HepG2 (cell line): ENCODE data around the gene ATG3. TPM values are rescaled to one million over a fixed set of nuclear protein-coding genes. Genes with fewer than 3 reads are reported as not detected.

ENCODE experiments used
- ATAC-seq: fragments of 200-7000 bp; cut with Tn5 transposase; 3 replicates; pipeline ENCODE4 v1.9.1; 2020; ENCODE audit warnings: mild to moderate bottlenecking, moderate library complexity
- BruUV-seq: library from RNA; stranded (reverse); fragments of 400-500 nt; replicated peaks from 2 replicates; lab custom pipeline; 2021; lab: Mats Ljungman, UMichigan
- CTCF ChIA-PET: fragments of 300-600 bp; formaldehyde crosslinking; extraction: SDS; loops from one replicate; lab custom pipeline; 2021; ENCODE audit warnings: low total read pairs, inconsistent platforms, low intra/inter-chr PET ratio; lab: Yijun Ruan, JAX
- POLR2A ChIA-PET: fragments of 350-600 bp; sonication (Branson Sonifier 250); formaldehyde crosslinking; loops from one replicate; lab custom pipeline; 2020; ENCODE audit warnings: antibody characterized with exemption, inconsistent platforms; lab: Yijun Ruan, JAX
- DNase-seq: peaks from one replicate; pipeline ENCODE4 v3.0.0-alpha.2; 2015; ENCODE audit warnings: low spot score
- FAIRE-seq: peaks from 3 replicates; lab custom pipeline; 2011; peaks lifted over from hg19 to GRCh38; lab: Jason Lieb, UNC
- H2AFZ ChIP-seq: one replicate; pipeline ENCODE4 v1.6.1; 2011; ENCODE audit warnings: low read length, inconsistent platforms
- H3K27ac ChIP-seq: fragments of 300-600 bp; 3 replicates; pipeline ENCODE4 v1.8.0; 2011; ENCODE audit warnings: mixed run types, mild to moderate bottlenecking, mixed read lengths, low read length, inconsistent platforms; ENCODE audit not compliant: insufficient read depth; ENCODE audit errors: extremely low read length
- H3K27me3 ChIP-seq, 2 experiments: fragments of 200-600 bp in 1 of 2; 2 replicates in 1 of 2; 3 replicates in 1 of 2; pipeline versions ENCODE4 v1.6.0 to v1.8.0; 2011; ENCODE audit warnings: low read length in 2 of 2, mild to moderate bottlenecking in 2 of 2, moderate library complexity in 2 of 2, inconsistent platforms in 1 of 2; ENCODE audit not compliant: insufficient read depth in 2 of 2, control insufficient read depth in 1 of 2
- H3K36me3 ChIP-seq, 2 experiments: fragments of 200-600 bp in 1 of 2; replicated peaks in 1 of 2; 2 replicates in 1 of 2; 3 replicates in 1 of 2; pipeline versions ENCODE4 v1.5.1 to v1.8.0; 2011; ENCODE audit warnings: low read length in 2 of 2, inconsistent platforms in 1 of 2; ENCODE audit not compliant: insufficient read depth in 2 of 2, control insufficient read depth in 1 of 2
- H3K4me1 ChIP-seq: 2 replicates; pipeline ENCODE4 v1.5.1; 2012; ENCODE audit warnings: low read length, inconsistent platforms; ENCODE audit not compliant: insufficient read depth
- H3K4me2 ChIP-seq: 2 replicates; pipeline ENCODE4 v1.6.0; 2011; ENCODE audit warnings: low read depth, low read length, inconsistent platforms
- H3K4me3 ChIP-seq, 3 experiments: fragments of 200-600 bp in 1 of 3; sonication (generic), shearing (Covaris generic) in 1 of 3; replicated peaks in 1 of 3; 2 replicates each; pipeline ENCODE4 v1.5.1; 2011 to 2016; ENCODE audit warnings: low read length in 3 of 3, inconsistent platforms in 2 of 3, low read depth in 2 of 3, mild to moderate bottlenecking in 2 of 3, control low read depth in 1 of 3, mixed read lengths in 1 of 3; ENCODE audit not compliant: insufficient read depth in 1 of 3
- H3K79me2 ChIP-seq: one replicate; pipeline ENCODE4 v1.6.1; 2011; ENCODE audit warnings: low read length, inconsistent platforms; ENCODE audit not compliant: insufficient read depth
- H3K9ac ChIP-seq: 2 replicates; pipeline ENCODE4 v1.6.0; 2011; ENCODE audit warnings: mild to moderate bottlenecking, low read depth, low read length, inconsistent platforms; ENCODE audit not compliant: insufficient read depth
- H3K9me3 ChIP-seq: 2 replicates; pipeline ENCODE4 v1.5.1; 2012; ENCODE audit warnings: mild to moderate bottlenecking, low read length
- H4K20me1 ChIP-seq: 2 replicates; pipeline ENCODE4 v1.6.0; 2011; ENCODE audit warnings: inconsistent platforms, mild to moderate bottlenecking, low read length, moderate library complexity; ENCODE audit not compliant: insufficient read depth
- BORCS8-MEF2B ChIP-seq: sonication (generic); formaldehyde crosslinking; IDR thresholded peaks from 2 replicates; pipeline ENCODE4 v1.8.0; 2022; ENCODE audit warnings: mild to moderate bottlenecking, missing genetic modification reagents
- DPF2 ChIP-seq: sonication (generic); formaldehyde crosslinking; IDR thresholded peaks from 2 replicates; pipeline ENCODE4 v1.4.0; 2020; ENCODE audit warnings: mild to moderate bottlenecking, low read depth, missing genetic modification reagents, borderline replicate concordance
- GPBP1L1 ChIP-seq: sonication (generic); formaldehyde crosslinking; IDR thresholded peaks from 2 replicates; pipeline ENCODE4 v1.5.0; 2020; ENCODE audit warnings: mild to moderate bottlenecking, missing genetic modification reagents
- NFATC3 ChIP-seq: sonication (generic); formaldehyde crosslinking; IDR thresholded peaks from 2 replicates; pipeline ENCODE4 v1.5.1; 2020; ENCODE audit warnings: mild to moderate bottlenecking, missing genetic modification reagents
- PITX1 ChIP-seq: sonication (generic); formaldehyde crosslinking; IDR thresholded peaks from 2 replicates; pipeline ENCODE4 v1.5.1; 2020; ENCODE audit warnings: mild to moderate bottlenecking, missing genetic modification reagents
- SATB2 ChIP-seq: sonication (generic); formaldehyde crosslinking; IDR thresholded peaks from 2 replicates; pipeline ENCODE4 v1.5.0; 2020; ENCODE audit warnings: missing genetic modification reagents
- SOX13 ChIP-seq, 3 experiments: fragments of 450-650 bp in 1 of 3; sonication (generic) in 1 of 3; formaldehyde crosslinking in 1 of 3; IDR thresholded peaks in 2 of 3; conservative IDR thresholded peaks in 1 of 3; 2 replicates each; pipeline versions ENCODE4 v1.5.0 to v1.6.1; 2016 to 2020; ENCODE audit warnings: antibody characterized with exemption in 1 of 3, mild to moderate bottlenecking in 1 of 3, missing compliant biosample characterization in 1 of 3, missing genetic modification reagents in 1 of 3, moderate library complexity in 1 of 3
- SP4 ChIP-seq: sonication (generic); formaldehyde crosslinking; IDR thresholded peaks from 2 replicates; pipeline ENCODE4 v1.8.1; 2023; ENCODE audit warnings: mild to moderate bottlenecking, missing genetic modification reagents
- SRF ChIP-seq: IDR thresholded peaks from 2 replicates; pipeline ENCODE4 v1.6.1; 2011; ENCODE audit warnings: mild to moderate bottlenecking, low read depth, low read length, moderate library complexity
- TERF1 ChIP-seq: sonication (generic); formaldehyde crosslinking; IDR thresholded peaks from 2 replicates; pipeline ENCODE4 v1.8.0; 2022; ENCODE audit warnings: mild to moderate bottlenecking, missing genetic modification reagents, moderate library complexity
- TFE3 ChIP-seq: IDR thresholded peaks from 2 replicates; pipeline ENCODE4 v1.6.1; 2016
- ZBTB49 ChIP-seq: sonication (generic); formaldehyde crosslinking; IDR thresholded peaks from 2 replicates; pipeline ENCODE4 v1.4.0; 2020; ENCODE audit warnings: missing genetic modification reagents, borderline replicate concordance
- ZNF317 ChIP-seq: sonication (generic); formaldehyde crosslinking; IDR thresholded peaks from 2 replicates; pipeline ENCODE4 v1.5.0; 2020; ENCODE audit warnings: mild to moderate bottlenecking, missing genetic modification reagents
- ZNF484 ChIP-seq: sonication (generic); formaldehyde crosslinking; IDR thresholded peaks from 2 replicates; pipeline ENCODE4 v1.5.1; 2020; ENCODE audit warnings: mild to moderate bottlenecking, low read depth, missing genetic modification reagents, borderline replicate concordance
- ZNF691 ChIP-seq: sonication (generic); formaldehyde crosslinking; IDR thresholded peaks from 2 replicates; pipeline ENCODE4 v1.4.0; 2020; ENCODE audit warnings: missing genetic modification reagents, low read depth, mild to moderate bottlenecking, borderline replicate concordance
- ZSCAN22 ChIP-seq: sonication (generic); formaldehyde crosslinking; IDR thresholded peaks from 2 replicates; pipeline ENCODE4 v1.4.0; 2020; ENCODE audit warnings: mild to moderate bottlenecking, missing genetic modification reagents
- WGBS: methylation state at CpG from one replicate; pipeline ENCODE4 v1.1.6; 2017; ENCODE audit warnings: low lambda C conversion rate; 5-methylcytosine and 5-hydroxymethylcytosine counted together
- in situ Hi-C: cut with HindIII; loops from 2 replicates; pipeline ENCODE4 v1.10.0; 2017; ENCODE audit warnings: low pct_unique_long_range_greater_than_20kb; ENCODE audit not compliant: extremely low pct_ligation_motif_present
- intact Hi-C: fragments of 100-400 bp; cut with micrococcal nuclease; formaldehyde crosslinking; loops from one replicate; pipeline ENCODE4 v1.10.0; 2022; ENCODE audit not compliant: unreplicated experiment
- polyA plus RNA-seq, 8 experiments: library from polyadenylated mRNA; depleted of rRNA in 3 of 8; stranded (reverse) in 7 of 8; unstranded in 1 of 8; fragments of >200 nt; fragmentation: Illumina TruSeq in 4 of 8; extraction: Trizol in 4 of 8; gene quantifications; 2 replicates each; pipeline versions ENCODE4 v1.2.1 to v1.2.3, GENCODE V29; 2011 to 2016; ENCODE audit warnings: low read depth in 4 of 8, missing spikeins in 1 of 8, mixed read lengths in 1 of 8; ENCODE audit not compliant: insufficient read depth in 1 of 8
- total RNA-seq, 5 experiments: library from RNA; depleted of rRNA; stranded (reverse); fragments of >200 nt; fragmentation: Illumina TruSeq; extraction: Trizol; gene quantifications; 2 replicates each; pipeline ENCODE4 v1.2.3, GENCODE V29; 2016; ENCODE audit warnings: low read depth in 1 of 5

Gene ATG3
- total and polyA plus RNA-seq, 2 of the 13 experiments (the other 11 are each of a cell fraction or from before 2014, with no cell fraction given), result 19.6 to 34.8 TPM

GRCh38 chr3:112579232-112579631, 17.5 kb upstream of the ATG3 start (continued):
- no peak for TF ChIP-seq TERF1 (CRISPR knock-in tag)
- no peak for TF ChIP-seq NFATC3
- TF ChIP-seq ZNF484 (CRISPR knock-in tag), result no peak
- no peak for TF ChIP-seq GPBP1L1 (CRISPR knock-in tag)
- no peak for TF ChIP-seq SP4

GRCh38 chr3:112572701-112573100, 10.9 kb upstream of the ATG3 start:
- H3K4me1 ChIP-seq, result no peaks in the 10 kb centered on the region
- no peak overlapping the region for H3K4me2 ChIP-seq
- no peaks in the 10 kb centered on the region for H3K9me3 ChIP-seq
- POLR2A ChIA-PET, result no interaction called here
- in situ Hi-C loops, result no loop called here
- intact Hi-C loops, result no loop called here
- 100% methylated on average over 1 of the region's 1 CpG for WGBS
- H2AFZ ChIP-seq, result no peak overlapping the region
- H3K9ac ChIP-seq, result no peak overlapping the region
- BruUV-seq, result no TSS peak
- CTCF ChIA-PET, result no interaction called here
- no peaks in the 10 kb centered on the region for H3K79me2 ChIP-seq
- FAIRE-seq (no peak), DNase-seq (no peak), ATAC-seq (no peak)
- no peaks in the 10 kb centered on the region for H4K20me1 ChIP-seq
- no peak overlapping the region for H3K4me3 ChIP-seq
- H3K27ac ChIP-seq, result no peak overlapping the region
- no peaks in the 10 kb centered on the region for H3K27me3 ChIP-seq
- peaks cover 0 to 13% of the 10 kb centered on the region in 2 experiments; a peak in 3 of 5 replicates for H3K36me3 ChIP-seq
- TF ChIP-seq ZNF317 (no peak), SOX13 (IDR thresholded peaks at IDR 0.05) (no peak), SOX13 (CRISPR knock-in tag; conservative IDR thresholded peaks at IDR 0.05 in 1 of 2, IDR thresholded peaks at IDR 0.05 in 1 of 2) (no peak), ZSCAN22 (CRISPR knock-in tag) (no peak), BORCS8-MEF2B (no peak), ZNF691 (CRISPR knock-in tag) (no peak), DPF2 (no peak), SRF (no peak), ZBTB49 (CRISPR knock-in tag) (no peak), SATB2 (CRISPR knock-in tag) (no peak), PITX1 (CRISPR knock-in tag) (no peak), TFE3 (no peak)
